Measurements from ENCODE around the gene ANKS1B.

The ANKS1B gene

DNA sequence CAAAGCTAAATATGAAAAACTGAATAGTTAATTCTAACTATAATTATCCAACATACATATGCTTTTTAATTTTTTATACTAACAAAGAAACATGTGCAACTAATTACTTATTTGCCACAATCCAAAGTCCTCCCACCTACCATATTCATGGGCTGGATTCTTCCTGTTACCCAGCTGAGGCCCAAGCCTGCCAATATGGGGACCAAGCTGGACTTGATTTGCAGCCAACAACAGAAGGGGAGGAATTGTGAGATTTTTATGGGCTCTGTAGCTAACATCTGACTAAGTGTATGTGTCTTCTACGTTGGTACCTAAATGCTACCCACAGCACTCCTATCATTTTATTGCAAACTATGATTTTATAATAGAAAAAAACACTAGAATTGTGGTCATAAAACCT is 13.1 kb upstream of the ANKS1B start:
- no peak overlapping the region for H3K4me2 ChIP-seq
- no peak overlapping the region for H2AFZ ChIP-seq (ENCODE audit: low read depth)
- no peak overlapping the region for H3K4me3 ChIP-seq (IDR thresholded peaks at IDR 0.05; ENCODE audit: insufficient read depth, low read depth, low read length)

DNA sequence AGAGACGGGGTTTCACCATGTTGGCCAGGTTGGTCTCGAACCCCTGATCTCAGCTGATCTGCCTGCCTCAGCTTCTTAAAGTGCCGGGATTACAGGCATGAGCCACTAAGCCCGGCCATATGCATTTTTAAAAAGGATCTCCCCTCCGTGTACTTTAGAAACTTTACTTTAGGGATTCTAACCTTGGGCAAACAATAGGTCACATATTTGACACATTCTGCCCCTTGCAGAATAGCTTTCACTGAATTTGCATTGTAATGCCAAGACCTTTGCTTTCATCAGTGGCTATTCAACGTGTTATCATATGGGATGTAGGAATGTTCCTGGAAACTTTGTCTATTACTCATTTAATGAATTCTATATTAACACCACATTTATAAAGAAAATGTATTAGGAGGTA is 11.4 kb upstream of the ANKS1B start:
- no peak overlapping the region for H3K27ac ChIP-seq
- H3K79me2 ChIP-seq (ENCODE audit: insufficient read depth, low read depth) = no peaks in the 10 kb centered on the region
- H3K9ac ChIP-seq = no peak overlapping the region
- TF ChIP-seq, protein P1, sequence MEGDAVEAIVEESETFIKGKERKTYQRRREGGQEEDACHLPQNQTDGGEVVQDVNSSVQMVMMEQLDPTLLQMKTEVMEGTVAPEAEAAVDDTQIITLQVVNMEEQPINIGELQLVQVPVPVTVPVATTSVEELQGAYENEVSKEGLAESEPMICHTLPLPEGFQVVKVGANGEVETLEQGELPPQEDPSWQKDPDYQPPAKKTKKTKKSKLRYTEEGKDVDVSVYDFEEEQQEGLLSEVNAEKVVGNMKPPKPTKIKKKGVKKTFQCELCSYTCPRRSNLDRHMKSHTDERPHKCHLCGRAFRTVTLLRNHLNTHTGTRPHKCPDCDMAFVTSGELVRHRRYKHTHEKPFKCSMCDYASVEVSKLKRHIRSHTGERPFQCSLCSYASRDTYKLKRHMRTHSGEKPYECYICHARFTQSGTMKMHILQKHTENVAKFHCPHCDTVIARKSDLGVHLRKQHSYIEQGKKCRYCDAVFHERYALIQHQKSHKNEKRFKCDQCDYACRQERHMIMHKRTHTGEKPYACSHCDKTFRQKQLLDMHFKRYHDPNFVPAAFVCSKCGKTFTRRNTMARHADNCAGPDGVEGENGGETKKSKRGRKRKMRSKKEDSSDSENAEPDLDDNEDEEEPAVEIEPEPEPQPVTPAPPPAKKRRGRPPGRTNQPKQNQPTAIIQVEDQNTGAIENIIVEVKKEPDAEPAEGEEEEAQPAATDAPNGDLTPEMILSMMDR (conservative IDR thresholded peaks at IDR 0.05; ENCODE audit: low read depth, low read length) = no peak
- no peak overlapping the region for H3K4me3 ChIP-seq (IDR thresholded peaks at IDR 0.05; ENCODE audit: insufficient read depth, low read depth, low read length)
- H3K4me2 ChIP-seq = no peak overlapping the region
- H3K27me3 ChIP-seq (ENCODE audit: insufficient read depth, low read depth) = no peaks in the 10 kb centered on the region
- no peaks in the 10 kb centered on the region for H3K4me1 ChIP-seq (ENCODE audit: low read depth, poor library complexity, severe bottlenecking)
- no peaks in the 10 kb centered on the region for H3K36me3 ChIP-seq (ENCODE audit: insufficient read depth)
- no peak overlapping the region for H2AFZ ChIP-seq (ENCODE audit: low read depth)
- no peaks in the 10 kb centered on the region for H4K20me1 ChIP-seq (ENCODE audit: insufficient read depth)

More for the DNA sequence above, 13.1 kb upstream of the ANKS1B start:
- H3K27me3 ChIP-seq (ENCODE audit: insufficient read depth, low read depth) = no peaks in the 10 kb centered on the region
- TF ChIP-seq, protein P1 (conservative IDR thresholded peaks at IDR 0.05; ENCODE audit: low read depth, low read length) = no peak
- no peak overlapping the region for H3K9ac ChIP-seq
- H3K36me3 ChIP-seq (ENCODE audit: insufficient read depth) = no peaks in the 10 kb centered on the region
- no peaks in the 10 kb centered on the region for H4K20me1 ChIP-seq (ENCODE audit: insufficient read depth)
- no peaks in the 10 kb centered on the region for H3K79me2 ChIP-seq (ENCODE audit: insufficient read depth, low read depth)
- no peak overlapping the region for H3K27ac ChIP-seq
- no peaks in the 10 kb centered on the region for H3K4me1 ChIP-seq (ENCODE audit: low read depth, poor library complexity, severe bottlenecking)

DNA sequence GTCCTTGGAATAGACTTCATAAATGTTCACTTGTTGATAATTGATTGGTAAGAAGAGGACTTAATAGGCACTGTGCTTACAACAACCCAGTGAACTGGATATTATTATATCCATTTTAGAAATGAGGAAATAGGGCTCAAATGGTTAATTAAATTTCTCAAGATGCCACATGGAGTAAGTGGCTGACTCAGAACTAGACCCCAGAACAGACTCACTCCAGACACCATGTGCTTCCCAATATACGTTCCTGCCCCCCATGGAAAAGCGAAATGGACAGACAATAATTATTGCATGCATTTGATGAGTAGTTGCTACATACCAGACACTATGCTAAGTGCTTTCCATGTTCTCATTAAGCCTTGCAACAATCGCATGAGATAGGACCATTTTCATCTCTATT is 895 bp upstream of the ANKS1B start:
- no peak overlapping the region for H3K27ac ChIP-seq
- peak overlapping the region; percentile 65 for H3K4me2 ChIP-seq
- H3K36me3 ChIP-seq (ENCODE audit: insufficient read depth) = no peaks in the 10 kb centered on the region
- no peaks in the 10 kb centered on the region for H3K79me2 ChIP-seq (ENCODE audit: insufficient read depth, low read depth)
- H3K27me3 ChIP-seq (ENCODE audit: insufficient read depth, low read depth) = no peaks in the 10 kb centered on the region
- peaks cover 10% of the 10 kb centered on the region for H3K4me1 ChIP-seq (ENCODE audit: low read depth, poor library complexity, severe bottlenecking)
- H2AFZ ChIP-seq (ENCODE audit: low read depth) = peak overlapping the region; percentile 85
- H4K20me1 ChIP-seq (ENCODE audit: insufficient read depth) = no peaks in the 10 kb centered on the region
- TF ChIP-seq, protein P1 (conservative IDR thresholded peaks at IDR 0.05; ENCODE audit: low read depth, low read length) = no peak
- H3K9ac ChIP-seq = peak overlapping the region; percentile 46; the same call in 1 of the 2 replicates
- no peak overlapping the region for H3K4me3 ChIP-seq (IDR thresholded peaks at IDR 0.05; ENCODE audit: insufficient read depth, low read depth, low read length)

DNA sequence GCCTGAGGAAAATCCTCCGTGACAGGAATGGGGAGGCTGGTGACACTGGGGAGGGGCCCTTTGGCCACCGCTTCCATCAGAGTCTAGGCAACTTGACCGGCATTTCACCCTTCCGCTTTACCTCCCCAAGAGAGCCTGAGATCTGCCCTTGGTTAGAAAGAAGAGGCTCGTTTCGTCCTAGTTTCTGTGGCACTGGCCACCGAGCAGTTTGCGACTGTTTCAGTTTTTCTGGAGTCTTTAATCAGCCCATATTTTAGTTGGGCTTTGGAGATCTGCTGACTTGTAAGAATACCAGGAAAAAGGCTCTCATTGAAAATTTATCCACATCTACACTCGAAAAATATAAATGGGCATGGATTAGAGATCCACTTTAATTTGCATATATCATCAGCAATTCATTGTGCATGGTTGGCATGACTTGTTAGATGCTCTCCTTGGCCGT is 414 bp upstream of the ANKS1B start:
- Histone ChIP-seq H3K9ac (peak overlapping the region; percentile 46; the same call in 1 of the 2 replicates), H3K4me3 (IDR thresholded peaks at IDR 0.05; ENCODE audit: insufficient read depth, low read depth, low read length) (no peak overlapping the region), H2AFZ (ENCODE audit: low read depth) (peak overlapping the region; percentile 85), H3K27me3 (ENCODE audit: insufficient read depth, low read depth) (no peaks in the 10 kb centered on the region), H3K79me2 (ENCODE audit: insufficient read depth, low read depth) (no peaks in the 10 kb centered on the region), H3K4me2 (peak overlapping the region; percentile 65), H3K27ac (no peak overlapping the region), H4K20me1 (ENCODE audit: insufficient read depth) (no peaks in the 10 kb centered on the region), H3K4me1 (ENCODE audit: low read depth, poor library complexity, severe bottlenecking) (peaks cover 10% of the 10 kb centered on the region), H3K36me3 (ENCODE audit: insufficient read depth) (no peaks in the 10 kb centered on the region)
- TF ChIP-seq, protein P1 (conservative IDR thresholded peaks at IDR 0.05; ENCODE audit: low read depth, low read length) = no peak
